ENCODE results near the gene PCSK7. TPM values are rescaled to one million over a fixed set of nuclear protein-coding genes. Genes with fewer than 3 reads are reported as not detected.

The PCSK7 gene
- total RNA-seq, 4 donors from 2014 or later, result 37.6 to 83.2 (median 56.0) TPM

GRCh38 chr11:117205211-117205818, 26.6 kb downstream of the PCSK7 start:
- DNase-seq (ENCODE audit: low spot score in 2 of 2), result peak in 1 of 2 donors; percentile 67
- TF ChIP-seq POLR2A (IDR thresholded peaks at IDR 0.05) (no peak), CTCF (IDR thresholded peaks at IDR 0.05) (no peak)
- 86 to 90% methylated on average over 10 to 11 of the region's 11 CpGs for WGBS, 2 donors
- intact Hi-C loops (cut with DNase I; ENCODE audit: low total_unique reads), result no loop called here
- no peak overlapping the region for H3K4me3 ChIP-seq (ENCODE audit: low read depth, poor library complexity, severe bottlenecking)

GRCh38 chr11:117204283-117205080, 27.4 kb downstream of the PCSK7 start:
- WGBS, 2 donors, result 80 to 87% methylated on average over 17 of the region's 17 CpGs
- DNase-seq (ENCODE audit: low spot score in 2 of 2), result no peak
- intact Hi-C loops (cut with DNase I; ENCODE audit: low total_unique reads), result no loop called here
- H3K4me3 ChIP-seq (ENCODE audit: low read depth, poor library complexity, severe bottlenecking), result no peak overlapping the region
- TF ChIP-seq POLR2A (IDR thresholded peaks at IDR 0.05) (no peak), CTCF (IDR thresholded peaks at IDR 0.05) (no peak)

- intact Hi-C loops (cut with DNase I; ENCODE audit: low total_unique reads), result no loop called here
- WGBS, 2 donors, result 93 to 95% methylated on average over 10 of the region's 10 CpGs
- no peak for TF ChIP-seq CTCF (IDR thresholded peaks at IDR 0.05)
- no peak for TF ChIP-seq POLR2A (IDR thresholded peaks at IDR 0.05)
- H3K4me3 ChIP-seq (ENCODE audit: low read depth, poor library complexity, severe bottlenecking), result no peak overlapping the region
- DNase-seq (ENCODE audit: low spot score in 2 of 2), result peak in 1 of 2 donors; percentile 76
Observed at GRCh38 chr11:117203069-117203407, 28.8 kb downstream of the PCSK7 start.

- TF ChIP-seq POLR2A (IDR thresholded peaks at IDR 0.05), result no peak
- no peak for TF ChIP-seq CTCF (IDR thresholded peaks at IDR 0.05)
- 73 to 82% methylated on average over 7 of the region's 7 CpGs for WGBS, 2 donors
- intact Hi-C loops (cut with DNase I; ENCODE audit: low total_unique reads), result no loop called here
- DNase-seq (ENCODE audit: low spot score in 2 of 2), result peak in 1 of 2 donors; percentile 74
- no peak overlapping the region for H3K4me3 ChIP-seq (ENCODE audit: low read depth, poor library complexity, severe bottlenecking)
Observed at GRCh38 chr11:117202386-117203068, 29.3 kb downstream of the PCSK7 start.

- intact Hi-C loops (cut with DNase I; ENCODE audit: low total_unique reads), result no loop called here
- DNase-seq (ENCODE audit: low spot score in 2 of 2), result peak in 1 of 2 donors; percentile 85
- 54 to 58% methylated on average over 14 of the region's 14 CpGs for WGBS, 2 donors
- no peak overlapping the region for H3K4me3 ChIP-seq (ENCODE audit: low read depth, poor library complexity, severe bottlenecking)
- TF ChIP-seq POLR2A (IDR thresholded peaks at IDR 0.05), result no peak
- no peak for TF ChIP-seq CTCF (IDR thresholded peaks at IDR 0.05)
Observed at GRCh38 chr11:117201658-117202305, 30.1 kb downstream of the PCSK7 start.

Measured in lower leg skin (tissue), 4 donors.